ENCODE data around the gene RBM47.
"Not testable (repeated sequence)": the region's sequence is repeated elsewhere in the genome, so short reads cannot be mapped to it uniquely, and the experiment has no call there.

RBM47 gene

GRCh38 chr4:40536032-40536431 lies 93.6 kb downstream of the RBM47 start:
- Mint-ChIP-seq H3K27me3 (ENCODE audit: low read depth) (peaks cover 2% of the 10 kb centered on the region), H3K4me1 (ENCODE audit: low read depth) (peaks cover 16% of the 10 kb centered on the region)

GRCh38 chr4:40531636-40532023 lies 98.0 kb downstream of the RBM47 start:
- no peaks in the 10 kb centered on the region for H3K9me3 Mint-ChIP-seq
- DNase-seq (ENCODE audit: low spot score): no peak
- no peak overlapping the region for H3K4me3 Mint-ChIP-seq
- no peaks in the 10 kb centered on the region for H3K36me3 Mint-ChIP-seq (ENCODE audit: low read depth)
- H3K27me3 Mint-ChIP-seq (ENCODE audit: low read depth): no peaks in the 10 kb centered on the region
- H3K4me1 Mint-ChIP-seq (ENCODE audit: low read depth): peaks cover 14% of the 10 kb centered on the region
- no peak overlapping the region for H3K27ac Mint-ChIP-seq

More at GRCh38 chr4:40536032-40536431, 93.6 kb downstream of the RBM47 start:
- Mint-ChIP-seq H3K9me3 (no peaks in the 10 kb centered on the region), H3K36me3 (ENCODE audit: low read depth) (peaks cover 1% of the 10 kb centered on the region), H3K27ac (no peak overlapping the region), H3K4me3 (no peak overlapping the region)
- DNase-seq (ENCODE audit: low spot score): no peak

GRCh38 chr4:40530961-40531635 lies 98.6 kb downstream of the RBM47 start:
- no peak overlapping the region for H3K27ac Mint-ChIP-seq
- peak; percentile 8 for DNase-seq (ENCODE audit: low spot score)
- peaks cover 13% of the 10 kb centered on the region for H3K4me1 Mint-ChIP-seq (ENCODE audit: low read depth)
- no peak overlapping the region for H3K4me3 Mint-ChIP-seq
- no peaks in the 10 kb centered on the region for H3K36me3 Mint-ChIP-seq (ENCODE audit: low read depth)
- H3K9me3 Mint-ChIP-seq: no peaks in the 10 kb centered on the region
- H3K27me3 Mint-ChIP-seq (ENCODE audit: low read depth): no peaks in the 10 kb centered on the region

- H3K4me1 Mint-ChIP-seq (ENCODE audit: low read depth): peaks cover 9% of the 10 kb centered on the region
- no peaks in the 10 kb centered on the region for H3K36me3 Mint-ChIP-seq (ENCODE audit: low read depth)
- no peak overlapping the region for H3K27ac Mint-ChIP-seq
- no peak for DNase-seq (ENCODE audit: low spot score)
- H3K4me3 Mint-ChIP-seq: no peak overlapping the region
- no peaks in the 10 kb centered on the region for H3K27me3 Mint-ChIP-seq (ENCODE audit: low read depth)
- no peaks in the 10 kb centered on the region for H3K9me3 Mint-ChIP-seq
These were observed 102.9 kb downstream of the RBM47 start for GRCh38 chr4:40526741-40527140.

GRCh38 chr4:40525752-40526598 lies 103.7 kb downstream of the RBM47 start:
- no peak for DNase-seq (ENCODE audit: low spot score)
- Mint-ChIP-seq H3K36me3 (ENCODE audit: low read depth) (no peaks in the 10 kb centered on the region), H3K4me1 (ENCODE audit: low read depth) (peaks cover 3% of the 10 kb centered on the region), H3K4me3 (no peak overlapping the region), H3K9me3 (no peaks in the 10 kb centered on the region), H3K27ac (no peak overlapping the region), H3K27me3 (ENCODE audit: low read depth) (no peaks in the 10 kb centered on the region)

GRCh38 chr4:40524366-40525041 lies 105.2 kb downstream of the RBM47 start:
- no peak overlapping the region for H3K4me3 Mint-ChIP-seq
- no peak for DNase-seq (ENCODE audit: low spot score)
- H3K9me3 Mint-ChIP-seq: no peaks in the 10 kb centered on the region
- no peaks in the 10 kb centered on the region for H3K27me3 Mint-ChIP-seq (ENCODE audit: low read depth)
- H3K36me3 Mint-ChIP-seq (ENCODE audit: low read depth): no peaks in the 10 kb centered on the region
- H3K27ac Mint-ChIP-seq: no peak overlapping the region
- H3K4me1 Mint-ChIP-seq (ENCODE audit: low read depth): peaks cover 3% of the 10 kb centered on the region

GRCh38 chr4:40523581-40523980 lies 106.1 kb downstream of the RBM47 start:
- H3K4me3 Mint-ChIP-seq: no peak overlapping the region
- H3K9me3 Mint-ChIP-seq: no peaks in the 10 kb centered on the region
- DNase-seq (ENCODE audit: low spot score): no peak
- no peaks in the 10 kb centered on the region for H3K36me3 Mint-ChIP-seq (ENCODE audit: low read depth)
- H3K4me1 Mint-ChIP-seq (ENCODE audit: low read depth): peaks cover 3% of the 10 kb centered on the region
- H3K27ac Mint-ChIP-seq: no peak overlapping the region
- no peaks in the 10 kb centered on the region for H3K27me3 Mint-ChIP-seq (ENCODE audit: low read depth)

GRCh38 chr4:40521957-40522356 lies 107.7 kb downstream of the RBM47 start:
- Mint-ChIP-seq H3K36me3 (ENCODE audit: low read depth) (peaks cover 3% of the 10 kb centered on the region), H3K27me3 (ENCODE audit: low read depth) (no peaks in the 10 kb centered on the region), H3K9me3 (no peaks in the 10 kb centered on the region), H3K4me1 (ENCODE audit: low read depth) (peaks cover 3% of the 10 kb centered on the region), H3K4me3 (no peak overlapping the region), H3K27ac (no peak overlapping the region)
- DNase-seq (ENCODE audit: low spot score): no peak

- H3K4me3 Mint-ChIP-seq: no peak overlapping the region
- H3K9me3 Mint-ChIP-seq: no peaks in the 10 kb centered on the region
These were observed 109.1 kb downstream of the RBM47 start for GRCh38 chr4:40520533-40520932.

GRCh38 chr4:40517081-40517480 lies 112.6 kb downstream of the RBM47 start:
- H3K4me3 Mint-ChIP-seq; H3K36me3 Mint-ChIP-seq (ENCODE audit: low read depth); H3K9me3 Mint-ChIP-seq; H3K27me3 Mint-ChIP-seq (ENCODE audit: low read depth); DNase-seq (ENCODE audit: low spot score): not testable (repeated sequence)
- Mint-ChIP-seq H3K4me1 (ENCODE audit: low read depth) (peaks cover 13% of the 10 kb centered on the region), H3K27ac (peak overlapping the region; percentile 55)

More at GRCh38 chr4:40520533-40520932, 109.1 kb downstream of the RBM47 start:
- H3K4me1 Mint-ChIP-seq (ENCODE audit: low read depth): peaks cover 7% of the 10 kb centered on the region
- no peaks in the 10 kb centered on the region for H3K27me3 Mint-ChIP-seq (ENCODE audit: low read depth)
- DNase-seq (ENCODE audit: low spot score): no peak
- H3K27ac Mint-ChIP-seq: no peak overlapping the region
- H3K36me3 Mint-ChIP-seq (ENCODE audit: low read depth): peaks cover 3% of the 10 kb centered on the region

- H3K36me3 Mint-ChIP-seq (ENCODE audit: low read depth): peaks cover 3% of the 10 kb centered on the region
- peaks cover 13% of the 10 kb centered on the region for H3K4me1 Mint-ChIP-seq (ENCODE audit: low read depth)
- DNase-seq (ENCODE audit: low spot score): no peak
- H3K9me3 Mint-ChIP-seq: no peaks in the 10 kb centered on the region
- no peaks in the 10 kb centered on the region for H3K27me3 Mint-ChIP-seq (ENCODE audit: low read depth)
- no peak overlapping the region for H3K27ac Mint-ChIP-seq
- no peak overlapping the region for H3K4me3 Mint-ChIP-seq
These were observed 113.0 kb downstream of the RBM47 start for GRCh38 chr4:40516651-40517050.

GRCh38 chr4:40515398-40516293 lies 114.0 kb downstream of the RBM47 start:
- peaks cover 11% of the 10 kb centered on the region for H3K4me1 Mint-ChIP-seq (ENCODE audit: low read depth)

GRCh38 chr4:40515037-40515397 lies 114.6 kb downstream of the RBM47 start:
- Mint-ChIP-seq H3K4me1 (ENCODE audit: low read depth) (peaks cover 11% of the 10 kb centered on the region), H3K27me3 (ENCODE audit: low read depth) (no peaks in the 10 kb centered on the region), H3K27ac (peak overlapping the region; percentile 41), H3K4me3 (no peak overlapping the region), H3K36me3 (ENCODE audit: low read depth) (peaks cover 3% of the 10 kb centered on the region), H3K9me3 (no peaks in the 10 kb centered on the region)
- DNase-seq (ENCODE audit: low spot score): no peak

More at GRCh38 chr4:40515398-40516293, 114.0 kb downstream of the RBM47 start:
- no peak overlapping the region for H3K4me3 Mint-ChIP-seq
- H3K9me3 Mint-ChIP-seq: no peaks in the 10 kb centered on the region
- peaks cover 3% of the 10 kb centered on the region for H3K36me3 Mint-ChIP-seq (ENCODE audit: low read depth)
- peak overlapping the region; percentile 63 for H3K27ac Mint-ChIP-seq
- H3K27me3 Mint-ChIP-seq (ENCODE audit: low read depth): no peaks in the 10 kb centered on the region
- DNase-seq (ENCODE audit: low spot score): peak; percentile 52
